ENCODE data around the gene PARD3B. TPM values are rescaled to one million over a fixed set of nuclear protein-coding genes. Genes with fewer than 3 reads are reported as not detected.

The PARD3B gene
- total and polyA plus RNA-seq, 10 of the 15 experiments (the other 5 are each of a cell fraction or from before 2014, with no cell fraction given), result 0.01 to 0.54 (median 0.07) TPM; not detected in 7

DNA sequence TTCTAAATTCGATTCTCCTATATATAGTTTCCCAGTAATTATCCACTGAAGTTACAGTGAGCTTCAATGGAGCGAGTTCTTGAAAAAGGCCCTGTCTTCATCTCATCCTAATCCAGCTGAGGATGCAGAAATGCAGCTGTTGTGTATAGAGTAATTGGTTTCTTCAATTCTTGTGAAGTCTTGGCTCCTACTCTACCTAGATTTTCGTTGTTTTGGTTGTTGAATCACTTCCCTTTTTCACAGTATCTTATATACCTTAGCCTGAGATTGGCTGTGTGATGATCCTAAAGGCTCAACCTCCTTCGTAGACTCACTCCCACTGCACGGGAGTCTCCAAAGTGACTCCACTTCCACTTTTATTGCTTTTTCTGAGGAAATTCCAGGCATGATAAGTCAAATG is 280.4 kb downstream of the PARD3B start:
- CTCF ChIA-PET, result no interaction called here
- BruUV-seq (replicated peaks), result no TSS peak
- Histone ChIP-seq H3K9me3 (replicated peaks; ENCODE audit: control insufficient read depth, insufficient read depth, low read length) (no peaks in the 10 kb centered on the region), H3K27ac (ENCODE audit: control insufficient read depth, insufficient read depth) (no peak overlapping the region), H3K4me1 (ENCODE audit: control insufficient read depth, insufficient read depth, low read length) (no peaks in the 10 kb centered on the region), H3K4me3 (no peak overlapping the region), H4K20me1 (ENCODE audit: control insufficient read depth, insufficient read depth) (no peaks in the 10 kb centered on the region), H2AFZ (ENCODE audit: control insufficient read depth, low read depth, low read length) (no peak overlapping the region), H3K9ac (ENCODE audit: control insufficient read depth, insufficient read depth, low read length) (no peak overlapping the region), H3K36me3 (ENCODE audit: control insufficient read depth in 2 of 2, insufficient read depth in 2 of 2, low read length in 1 of 2) (no peaks in the 10 kb centered on the region), H3K27me3 (replicated peaks in 1 of 2; ENCODE audit: control insufficient read depth in 2 of 2, insufficient read depth in 2 of 2, low read length in 1 of 2) (no peaks in the 10 kb centered on the region), H3K79me2 (ENCODE audit: control insufficient read depth, insufficient read depth, low read length) (no peaks in the 10 kb centered on the region), H3K4me2 (ENCODE audit: control insufficient read depth, insufficient read depth) (no peak overlapping the region)
- in situ Hi-C loops (cut with MboI), result no loop called here
- POLR2A ChIA-PET, result no interaction called here
- FAIRE-seq (no peak), DNase-seq (ENCODE audit: low read depth, low spot score) (no peak), ATAC-seq (no peak)
- peak; percentile 32; the same call in 1 of the 2 replicates for TF ChIP-seq SPI1 (IDR thresholded peaks at IDR 0.05; ENCODE audit: borderline replicate concordance, insufficient read depth, low read depth, low read length)
- no peak for TF ChIP-seq SP1 (IDR thresholded peaks at IDR 0.05; ENCODE audit: low read depth, low read length)
- RAD21 ChIA-PET (ENCODE audit: unreplicated experiment), result no interaction called here
- SMC1A ChIA-PET (ENCODE audit: uncharacterized antibody, unreplicated experiment), result interaction anchor here (2.2 kb wide), 1 partner anchor 10 kb away, joined by 7 read pairs; no protein-coding TSS in a partner anchor
- intact Hi-C loops (cut with micrococcal nuclease; ENCODE audit: unreplicated experiment), result no loop called here
- 22% methylated on average over 5 of the region's 5 CpGs for WGBS (ENCODE audit: insufficient coverage, insufficient replicate concordance, low lambda C conversion rate, missing lambda C conversion rate)

DNA sequence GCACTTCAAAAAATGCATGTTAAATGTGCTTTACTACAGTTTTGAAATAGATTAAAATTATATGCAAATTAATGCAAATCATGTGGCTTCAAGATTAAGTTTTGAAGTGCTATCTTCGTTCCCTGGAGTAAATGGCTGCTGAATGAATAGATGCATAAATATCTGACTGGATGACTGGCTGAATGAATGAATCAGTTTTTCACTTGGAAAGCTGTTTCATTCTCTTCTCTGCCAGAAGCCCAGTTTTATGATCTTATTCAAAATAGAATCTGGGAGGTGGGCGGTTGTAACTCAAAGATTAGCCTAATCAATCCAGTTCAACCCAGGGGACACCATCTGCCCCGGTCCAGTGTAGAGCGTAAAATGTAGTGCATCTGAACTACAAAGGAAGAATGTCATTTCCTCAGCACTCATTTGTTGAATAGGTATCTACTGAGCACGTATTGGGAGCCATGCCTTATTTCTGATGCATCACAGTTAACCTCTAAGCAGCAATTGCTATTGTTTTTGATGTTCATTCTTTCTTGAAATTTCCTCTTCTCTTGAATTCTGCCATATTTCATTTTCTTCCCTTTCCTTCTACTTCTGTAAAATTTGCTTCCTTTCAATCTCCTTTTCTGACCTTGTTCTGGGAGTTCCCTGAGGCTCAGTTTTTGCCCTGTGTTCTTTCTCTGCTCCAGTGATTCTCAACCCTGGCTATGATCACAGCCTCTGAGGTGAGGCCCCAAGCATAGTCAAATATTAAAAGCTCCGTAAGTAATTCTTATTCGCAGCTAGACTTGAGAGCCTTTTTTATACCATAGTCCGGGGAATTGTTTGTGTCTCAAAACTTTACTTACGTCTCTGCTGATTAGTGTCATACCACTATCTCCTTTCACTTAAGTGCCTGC is 282.7 kb downstream of the PARD3B start:
- ATAC-seq (no peak), DNase-seq (ENCODE audit: low read depth, low spot score) (no peak), FAIRE-seq (no peak)
- intact Hi-C loops (cut with micrococcal nuclease; ENCODE audit: unreplicated experiment), result no loop called here
- Histone ChIP-seq H3K79me2 (ENCODE audit: control insufficient read depth, insufficient read depth, low read length) (no peaks in the 10 kb centered on the region), H3K27me3 (replicated peaks in 1 of 2; ENCODE audit: control insufficient read depth in 2 of 2, insufficient read depth in 2 of 2, low read length in 1 of 2) (no peaks in the 10 kb centered on the region), H3K4me3 (no peak overlapping the region), H3K4me1 (ENCODE audit: control insufficient read depth, insufficient read depth, low read length) (no peaks in the 10 kb centered on the region), H3K27ac (ENCODE audit: control insufficient read depth, insufficient read depth) (no peak overlapping the region), H3K9me3 (replicated peaks; ENCODE audit: control insufficient read depth, insufficient read depth, low read length) (no peaks in the 10 kb centered on the region), H4K20me1 (ENCODE audit: control insufficient read depth, insufficient read depth) (no peaks in the 10 kb centered on the region), H3K36me3 (ENCODE audit: control insufficient read depth in 2 of 2, insufficient read depth in 2 of 2, low read length in 1 of 2) (no peaks in the 10 kb centered on the region), H3K9ac (ENCODE audit: control insufficient read depth, insufficient read depth, low read length) (no peak overlapping the region), H3K4me2 (ENCODE audit: control insufficient read depth, insufficient read depth) (no peak overlapping the region), H2AFZ (ENCODE audit: control insufficient read depth, low read depth, low read length) (no peak overlapping the region)
- BruUV-seq (replicated peaks), result no TSS peak
- WGBS (ENCODE audit: insufficient coverage, insufficient replicate concordance, low lambda C conversion rate, missing lambda C conversion rate), result 56% methylated on average over 9 of the region's 9 CpGs
- ChIA-PET POLR2A (no interaction called here), CTCF (no interaction called here), SMC1A (ENCODE audit: uncharacterized antibody, unreplicated experiment) (interaction anchor here (1.6 kb wide), 1 partner anchor 14 kb away, joined by 5 read pairs; no protein-coding TSS in a partner anchor), RAD21 (ENCODE audit: unreplicated experiment) (no interaction called here)
- in situ Hi-C loops (cut with MboI), result no loop called here
- TF ChIP-seq IKZF1 (conservative IDR thresholded peaks at IDR 0.05) (no peak), TCF7 (IDR thresholded peaks at IDR 0.05; ENCODE audit: borderline replicate concordance) (no peak), NFIC (IDR thresholded peaks at IDR 0.05; ENCODE audit: low read depth, low read length) (no peak), POLR2AphosphoS2 (IDR thresholded peaks at IDR 0.05; ENCODE audit: low read depth, low read length) (no peak), FOXM1 (IDR thresholded peaks at IDR 0.05; ENCODE audit: low read depth, low read length) (no peak)
